Mammary epithelial cell (primary cell): ENCODE data around the gene MPDZ.

Source experiments
- EZH2 ChIP-seq: IDR thresholded peaks from 2 replicates; pipeline ENCODE4 v1.6.1; 2012; ENCODE audit warnings: low read length, inconsistent platforms, borderline replicate concordance
- TF ChIP-seq, protein P1 (sequence below), 2 donors: IDR thresholded peaks in 1 of 2; conservative IDR thresholded peaks in 1 of 2; 2 replicates each; pipeline ENCODE4 v1.5.1; 2011 to 2012; ENCODE audit warnings: inconsistent platforms in 2 of 2, low read length in 2 of 2, mild to moderate bottlenecking in 2 of 2, control low read depth in 1 of 2, low read depth in 1 of 2; ENCODE audit not compliant: insufficient read depth in 1 of 2; ENCODE audit errors: extremely low read depth in 1 of 2

- TF ChIP-seq, protein P1, sequence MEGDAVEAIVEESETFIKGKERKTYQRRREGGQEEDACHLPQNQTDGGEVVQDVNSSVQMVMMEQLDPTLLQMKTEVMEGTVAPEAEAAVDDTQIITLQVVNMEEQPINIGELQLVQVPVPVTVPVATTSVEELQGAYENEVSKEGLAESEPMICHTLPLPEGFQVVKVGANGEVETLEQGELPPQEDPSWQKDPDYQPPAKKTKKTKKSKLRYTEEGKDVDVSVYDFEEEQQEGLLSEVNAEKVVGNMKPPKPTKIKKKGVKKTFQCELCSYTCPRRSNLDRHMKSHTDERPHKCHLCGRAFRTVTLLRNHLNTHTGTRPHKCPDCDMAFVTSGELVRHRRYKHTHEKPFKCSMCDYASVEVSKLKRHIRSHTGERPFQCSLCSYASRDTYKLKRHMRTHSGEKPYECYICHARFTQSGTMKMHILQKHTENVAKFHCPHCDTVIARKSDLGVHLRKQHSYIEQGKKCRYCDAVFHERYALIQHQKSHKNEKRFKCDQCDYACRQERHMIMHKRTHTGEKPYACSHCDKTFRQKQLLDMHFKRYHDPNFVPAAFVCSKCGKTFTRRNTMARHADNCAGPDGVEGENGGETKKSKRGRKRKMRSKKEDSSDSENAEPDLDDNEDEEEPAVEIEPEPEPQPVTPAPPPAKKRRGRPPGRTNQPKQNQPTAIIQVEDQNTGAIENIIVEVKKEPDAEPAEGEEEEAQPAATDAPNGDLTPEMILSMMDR (conservative IDR thresholded peaks at IDR 0.05 in 1 of 2, IDR thresholded peaks at IDR 0.05 in 1 of 2; ENCODE audit: extremely low read depth in 1 of 2, insufficient read depth in 1 of 2, low read depth in 1 of 2, low read length in 2 of 2), result no peak
- no peak for TF ChIP-seq EZH2
Measured at GRCh38 chr9:13082796-13083195, 196.7 kb downstream of the MPDZ start.
